ENCODE measurements around the gene ZFAND3.

DNA sequence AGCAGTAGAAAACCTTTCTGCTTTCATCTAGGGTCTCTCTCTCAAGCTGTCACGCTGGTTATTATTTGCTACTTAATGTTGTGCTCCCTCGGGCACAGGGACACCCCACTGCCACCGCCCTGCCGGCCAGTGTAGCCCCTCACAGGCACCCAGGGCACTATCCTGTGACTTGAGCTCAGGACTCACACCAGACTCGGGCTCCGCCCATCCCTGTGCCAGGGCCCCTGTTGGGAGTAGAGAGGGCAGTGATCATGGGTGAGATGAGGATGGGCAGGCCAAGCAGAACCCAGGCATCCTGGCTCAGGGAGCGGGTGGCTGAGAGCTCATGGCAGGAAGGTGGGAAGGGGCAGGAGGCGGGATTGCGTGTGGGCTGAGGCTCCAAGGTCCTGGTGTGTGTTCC, 371.9 kb downstream of the ZFAND3 start:
- no peak for TF ChIP-seq EZH2 (IDR thresholded peaks at IDR 0.05; ENCODE audit: borderline replicate concordance, insufficient read depth, low read length, poor library complexity, severe bottlenecking)
- TF ChIP-seq, protein P1, sequence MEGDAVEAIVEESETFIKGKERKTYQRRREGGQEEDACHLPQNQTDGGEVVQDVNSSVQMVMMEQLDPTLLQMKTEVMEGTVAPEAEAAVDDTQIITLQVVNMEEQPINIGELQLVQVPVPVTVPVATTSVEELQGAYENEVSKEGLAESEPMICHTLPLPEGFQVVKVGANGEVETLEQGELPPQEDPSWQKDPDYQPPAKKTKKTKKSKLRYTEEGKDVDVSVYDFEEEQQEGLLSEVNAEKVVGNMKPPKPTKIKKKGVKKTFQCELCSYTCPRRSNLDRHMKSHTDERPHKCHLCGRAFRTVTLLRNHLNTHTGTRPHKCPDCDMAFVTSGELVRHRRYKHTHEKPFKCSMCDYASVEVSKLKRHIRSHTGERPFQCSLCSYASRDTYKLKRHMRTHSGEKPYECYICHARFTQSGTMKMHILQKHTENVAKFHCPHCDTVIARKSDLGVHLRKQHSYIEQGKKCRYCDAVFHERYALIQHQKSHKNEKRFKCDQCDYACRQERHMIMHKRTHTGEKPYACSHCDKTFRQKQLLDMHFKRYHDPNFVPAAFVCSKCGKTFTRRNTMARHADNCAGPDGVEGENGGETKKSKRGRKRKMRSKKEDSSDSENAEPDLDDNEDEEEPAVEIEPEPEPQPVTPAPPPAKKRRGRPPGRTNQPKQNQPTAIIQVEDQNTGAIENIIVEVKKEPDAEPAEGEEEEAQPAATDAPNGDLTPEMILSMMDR (IDR thresholded peaks at IDR 0.05; ENCODE audit: poor library complexity, severe bottlenecking), result no peak
- TF ChIP-seq RAD21 (conservative IDR thresholded peaks at IDR 0.05), result no peak
- TF ChIP-seq, protein P2, sequence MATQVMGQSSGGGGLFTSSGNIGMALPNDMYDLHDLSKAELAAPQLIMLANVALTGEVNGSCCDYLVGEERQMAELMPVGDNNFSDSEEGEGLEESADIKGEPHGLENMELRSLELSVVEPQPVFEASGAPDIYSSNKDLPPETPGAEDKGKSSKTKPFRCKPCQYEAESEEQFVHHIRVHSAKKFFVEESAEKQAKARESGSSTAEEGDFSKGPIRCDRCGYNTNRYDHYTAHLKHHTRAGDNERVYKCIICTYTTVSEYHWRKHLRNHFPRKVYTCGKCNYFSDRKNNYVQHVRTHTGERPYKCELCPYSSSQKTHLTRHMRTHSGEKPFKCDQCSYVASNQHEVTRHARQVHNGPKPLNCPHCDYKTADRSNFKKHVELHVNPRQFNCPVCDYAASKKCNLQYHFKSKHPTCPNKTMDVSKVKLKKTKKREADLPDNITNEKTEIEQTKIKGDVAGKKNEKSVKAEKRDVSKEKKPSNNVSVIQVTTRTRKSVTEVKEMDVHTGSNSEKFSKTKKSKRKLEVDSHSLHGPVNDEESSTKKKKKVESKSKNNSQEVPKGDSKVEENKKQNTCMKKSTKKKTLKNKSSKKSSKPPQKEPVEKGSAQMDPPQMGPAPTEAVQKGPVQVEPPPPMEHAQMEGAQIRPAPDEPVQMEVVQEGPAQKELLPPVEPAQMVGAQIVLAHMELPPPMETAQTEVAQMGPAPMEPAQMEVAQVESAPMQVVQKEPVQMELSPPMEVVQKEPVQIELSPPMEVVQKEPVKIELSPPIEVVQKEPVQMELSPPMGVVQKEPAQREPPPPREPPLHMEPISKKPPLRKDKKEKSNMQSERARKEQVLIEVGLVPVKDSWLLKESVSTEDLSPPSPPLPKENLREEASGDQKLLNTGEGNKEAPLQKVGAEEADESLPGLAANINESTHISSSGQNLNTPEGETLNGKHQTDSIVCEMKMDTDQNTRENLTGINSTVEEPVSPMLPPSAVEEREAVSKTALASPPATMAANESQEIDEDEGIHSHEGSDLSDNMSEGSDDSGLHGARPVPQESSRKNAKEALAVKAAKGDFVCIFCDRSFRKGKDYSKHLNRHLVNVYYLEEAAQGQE (IDR thresholded peaks at IDR 0.05; ENCODE audit: borderline replicate concordance), result no peak
- no peak for TF ChIP-seq POLR2AphosphoS5 (IDR thresholded peaks at IDR 0.05)
- no peak for TF ChIP-seq SMC3 (conservative IDR thresholded peaks at IDR 0.05; ENCODE audit: poor library complexity)
- no peak for TF ChIP-seq EP300 (conservative IDR thresholded peaks at IDR 0.05; ENCODE audit: poor library complexity, severe bottlenecking)

Measured in neural cell (in vitro differentiated cells).